Measurements from ENCODE around the gene CHMP6. TPM values are rescaled to one million over a fixed set of nuclear protein-coding genes. Genes with fewer than 3 reads are reported as not detected.
A peak's percentile ranks its signal among the peaks of the same experiment; 100 is the strongest.

Gene CHMP6
- total and polyA plus RNA-seq, 12 donors, result 17.5 to 30.6 (median 22.8) TPM

DNA sequence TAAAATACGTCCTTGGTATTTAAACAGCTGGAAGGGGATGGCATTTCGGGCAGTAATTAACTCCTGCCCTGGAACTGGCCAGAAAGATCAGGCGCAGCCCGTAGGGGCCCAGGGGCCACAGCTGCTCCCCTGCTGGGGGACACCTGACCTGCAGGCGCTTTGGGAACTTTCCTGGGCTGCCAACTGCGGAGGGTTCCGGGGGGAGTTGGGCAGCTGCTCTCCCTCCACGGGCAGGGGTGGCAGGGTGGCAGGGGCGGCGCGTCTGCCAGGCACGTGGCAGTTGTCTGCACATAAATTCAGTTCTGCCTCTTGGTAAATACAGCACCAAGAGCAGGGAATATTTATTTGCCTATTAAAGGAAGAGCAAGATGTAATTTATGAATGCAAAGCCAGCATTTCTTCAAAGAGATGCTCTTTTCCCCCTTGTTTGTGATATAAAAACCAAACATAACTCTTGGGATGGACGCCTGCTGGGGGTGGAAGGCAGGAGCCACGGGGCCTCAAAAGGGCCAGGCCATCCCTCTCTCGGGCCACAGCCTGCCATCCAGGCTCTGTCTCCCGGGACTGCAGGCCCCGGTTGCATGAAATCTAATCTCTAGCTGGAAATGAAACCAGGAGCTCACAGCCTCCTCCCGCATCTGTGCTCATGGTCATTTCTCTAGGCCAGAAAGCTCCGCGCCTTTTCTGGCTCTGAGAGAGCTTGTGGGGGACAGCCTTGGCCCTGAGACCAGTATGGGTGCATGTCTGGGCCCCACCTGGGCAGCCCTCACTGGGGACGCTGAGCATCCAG lies 29.9 kb upstream of the CHMP6 start:
- ATAC-seq (no peak), DNase-seq (no peak)
- TF ChIP-seq, protein P1, sequence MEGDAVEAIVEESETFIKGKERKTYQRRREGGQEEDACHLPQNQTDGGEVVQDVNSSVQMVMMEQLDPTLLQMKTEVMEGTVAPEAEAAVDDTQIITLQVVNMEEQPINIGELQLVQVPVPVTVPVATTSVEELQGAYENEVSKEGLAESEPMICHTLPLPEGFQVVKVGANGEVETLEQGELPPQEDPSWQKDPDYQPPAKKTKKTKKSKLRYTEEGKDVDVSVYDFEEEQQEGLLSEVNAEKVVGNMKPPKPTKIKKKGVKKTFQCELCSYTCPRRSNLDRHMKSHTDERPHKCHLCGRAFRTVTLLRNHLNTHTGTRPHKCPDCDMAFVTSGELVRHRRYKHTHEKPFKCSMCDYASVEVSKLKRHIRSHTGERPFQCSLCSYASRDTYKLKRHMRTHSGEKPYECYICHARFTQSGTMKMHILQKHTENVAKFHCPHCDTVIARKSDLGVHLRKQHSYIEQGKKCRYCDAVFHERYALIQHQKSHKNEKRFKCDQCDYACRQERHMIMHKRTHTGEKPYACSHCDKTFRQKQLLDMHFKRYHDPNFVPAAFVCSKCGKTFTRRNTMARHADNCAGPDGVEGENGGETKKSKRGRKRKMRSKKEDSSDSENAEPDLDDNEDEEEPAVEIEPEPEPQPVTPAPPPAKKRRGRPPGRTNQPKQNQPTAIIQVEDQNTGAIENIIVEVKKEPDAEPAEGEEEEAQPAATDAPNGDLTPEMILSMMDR (IDR thresholded peaks at IDR 0.05), result no peak
- H3K4me3 ChIP-seq, result no peak overlapping the region
- H3K9me3 ChIP-seq, result no peaks in the 10 kb centered on the region
- peaks cover 0 to 30% (median 6%) of the 10 kb centered on the region in 9 donors for H3K36me3 ChIP-seq
- H3K27me3 ChIP-seq, result no peaks in the 10 kb centered on the region
- H3K27ac ChIP-seq, result peak overlapping the region in 1 of 10 donors; percentile 93
- WGBS, 2 donors, result 85 to 91% methylated on average over 21 of the region's 21 CpGs
- peaks cover 14 to 29% (median 22%) of the 10 kb centered on the region in 9 donors for H3K4me1 ChIP-seq
- intact Hi-C loops (cut with DNase I), result loop anchor here in 1 of 10 donors (5.0 kb wide), 1 partner anchor 524 kb away; no protein-coding TSS in a partner anchor

DNA sequence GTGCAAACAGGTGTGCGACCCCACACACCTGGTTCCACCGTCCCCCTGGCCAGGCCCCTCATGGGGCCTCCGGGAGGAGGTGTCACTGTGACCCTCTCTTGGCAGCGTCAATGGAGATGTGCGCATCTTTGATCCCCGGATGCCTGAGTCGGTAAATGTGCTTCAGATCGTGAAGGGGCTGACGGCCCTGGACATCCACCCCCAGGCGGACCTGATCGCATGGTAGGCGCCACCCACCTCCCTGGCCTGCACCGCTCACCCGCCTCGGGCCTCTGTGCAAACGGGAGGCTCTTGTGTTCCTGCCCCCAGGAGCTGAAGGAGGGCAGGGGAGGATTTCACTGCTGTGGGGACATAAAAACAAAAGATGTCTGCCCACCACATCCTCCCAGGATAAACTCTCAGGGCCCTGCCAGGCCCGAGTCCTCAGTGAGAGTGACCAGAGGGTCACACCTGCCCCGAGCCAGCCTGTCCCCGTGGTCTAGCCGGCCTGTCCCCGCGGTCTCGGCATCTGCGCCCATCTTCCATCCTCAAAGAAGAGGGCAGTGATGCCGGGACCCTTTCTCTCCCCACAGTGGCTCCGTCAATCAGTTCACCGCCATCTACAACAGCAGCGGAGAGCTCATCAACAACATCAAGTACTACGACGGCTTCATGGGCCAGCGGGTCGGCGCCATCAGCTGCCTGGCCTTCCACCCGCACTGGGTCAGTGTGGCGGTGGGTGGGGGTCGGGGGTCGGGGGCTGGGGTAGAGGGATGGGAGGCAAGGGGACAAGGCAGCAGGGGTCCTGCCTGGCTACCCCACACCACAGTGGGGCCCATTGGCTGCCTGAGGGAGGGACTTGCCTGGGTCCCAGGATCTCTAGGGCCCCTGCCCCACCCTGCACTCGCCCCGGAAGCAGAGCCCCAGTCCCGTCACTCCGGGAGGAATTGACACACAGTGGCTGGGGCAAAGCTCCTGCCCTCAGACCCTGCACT lies 29.0 kb upstream of the CHMP6 start:
- intact Hi-C loops (cut with DNase I), result loop anchor here in 1 of 10 donors (5.0 kb wide), 1 partner anchor 525 kb away; no protein-coding TSS in a partner anchor
- H3K27ac ChIP-seq, result no peak overlapping the region
- peaks cover 0 to 30% (median 6%) of the 10 kb centered on the region in 9 donors for H3K36me3 ChIP-seq
- DNase-seq (no peak), ATAC-seq (no peak)
- no peaks in the 10 kb centered on the region for H3K27me3 ChIP-seq
- no peak overlapping the region for H3K4me3 ChIP-seq
- peaks cover 14 to 29% (median 22%) of the 10 kb centered on the region in 9 donors for H3K4me1 ChIP-seq
- WGBS, 2 donors, result 94% methylated on average over 41 of the region's 41 CpGs
- TF ChIP-seq, protein P1 (IDR thresholded peaks at IDR 0.05), result no peak
- H3K9me3 ChIP-seq, result no peaks in the 10 kb centered on the region

DNA sequence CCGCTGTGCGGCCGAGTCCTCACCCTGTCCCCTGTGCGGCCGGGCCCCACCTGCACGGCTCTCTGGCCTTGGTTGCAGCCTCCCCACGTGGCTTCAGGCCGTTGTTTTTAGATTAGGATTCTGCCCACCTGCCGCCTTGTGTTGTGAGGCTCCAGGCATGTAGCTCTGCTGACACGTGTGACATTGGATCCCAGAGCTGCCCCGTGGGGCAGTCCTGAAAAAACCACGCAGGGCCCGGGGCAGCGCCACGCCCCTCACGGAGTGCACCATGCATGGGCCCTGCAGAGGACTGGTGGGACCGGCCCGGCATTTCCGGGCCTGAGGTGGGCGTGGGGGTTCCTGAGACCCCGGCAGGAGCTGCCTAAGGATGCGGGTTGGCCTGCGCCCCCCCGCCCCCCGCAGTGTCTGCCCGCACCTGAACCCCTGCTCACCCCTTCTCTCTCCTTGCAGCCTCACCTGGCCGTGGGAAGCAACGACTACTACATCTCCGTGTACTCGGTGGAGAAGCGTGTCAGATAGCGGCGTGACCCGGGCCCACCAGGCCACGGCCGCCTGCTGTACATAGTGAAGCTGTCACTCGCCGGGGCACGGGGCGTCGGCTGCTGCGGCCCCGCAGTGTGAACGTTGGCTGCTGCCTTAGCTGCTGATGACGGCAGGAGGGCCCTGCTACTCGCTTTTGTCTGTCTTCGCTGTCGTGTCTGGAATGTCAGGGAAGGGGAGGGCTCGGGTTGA lies 27.7 kb upstream of the CHMP6 start:
- intact Hi-C loops (cut with DNase I), result loop anchor here in 1 of 10 donors (5.0 kb wide), 1 partner anchor 527 kb away; no protein-coding TSS in a partner anchor
- H3K27ac ChIP-seq, result no peak overlapping the region
- H3K4me3 ChIP-seq, result no peak overlapping the region
- ATAC-seq (no peak), DNase-seq (no peak)
- H3K27me3 ChIP-seq, result no peaks in the 10 kb centered on the region
- peaks cover 12 to 29% (median 24%) of the 10 kb centered on the region in 9 donors for H3K4me1 ChIP-seq
- peaks cover 0 to 30% (median 6%) of the 10 kb centered on the region in 9 donors for H3K36me3 ChIP-seq
- no peaks in the 10 kb centered on the region for H3K9me3 ChIP-seq
- 91 to 93% methylated on average over 49 of the region's 49 CpGs for WGBS, 2 donors
- TF ChIP-seq, protein P1 (IDR thresholded peaks at IDR 0.05), result no peak
